HG02884 (cell line): ENCODE data around the gene PPFIA3.

Experiments
- ATAC-seq: cut with Tn5 transposase; IDR thresholded peaks from one replicate; pipeline ENCODE4 v1.9.1; 2021; ENCODE audit warnings: mild to moderate bottlenecking, moderate library complexity; ENCODE audit not compliant: unreplicated experiment

PPFIA3 gene

GRCh38 chr19:49148784-49149651, 29.7 kb downstream of the PPFIA3 start:
- no peak for ATAC-seq

- ATAC-seq: no peak
Measured at GRCh38 chr19:49149652-49150105, 30.3 kb downstream of the PPFIA3 start.

- no peak for ATAC-seq
Measured at GRCh38 chr19:49150106-49150943, 31.0 kb downstream of the PPFIA3 start.

GRCh38 chr19:49150944-49151243, 31.6 kb downstream of the PPFIA3 start:
- no peak for ATAC-seq

- no peak for ATAC-seq
Measured at GRCh38 chr19:49151267-49152118, 32.1 kb downstream of the PPFIA3 start.

- ATAC-seq: no peak
Measured at GRCh38 chr19:49152119-49152550, 32.8 kb downstream of the PPFIA3 start.

- ATAC-seq: no peak
Measured at GRCh38 chr19:49153167-49153809, 33.9 kb downstream of the PPFIA3 start.

GRCh38 chr19:49154279-49154678, 34.9 kb downstream of the PPFIA3 start:
- ATAC-seq: no peak

GRCh38 chr19:49155005-49155819, 35.9 kb downstream of the PPFIA3 start, which contains the start of gene HRC:
HRC (minus strand) TSS chr19:49155396; CDS start chr19:49155237, 159 bp downstream.
- no peak for ATAC-seq

GRCh38 chr19:49155820-49156346, 36.5 kb downstream of the PPFIA3 start:
- ATAC-seq: no peak

GRCh38 chr19:49157445-49158224, 38.3 kb downstream of the PPFIA3 start, which contains the start of gene TRPM4:
TRPM4 (plus strand) TSS chr19:49157792; CDS start chr19:49157867, 75 bp downstream.
- ATAC-seq: no peak

GRCh38 chr19:49160450-49161189, 41.3 kb downstream of the PPFIA3 start:
- ATAC-seq: no peak

GRCh38 chr19:49161987-49162386, 42.6 kb downstream of the PPFIA3 start:
- ATAC-seq: no peak

- no peak for ATAC-seq
Measured at GRCh38 chr19:49165111-49165750, 45.9 kb downstream of the PPFIA3 start.

GRCh38 chr19:49165865-49166301, 46.5 kb downstream of the PPFIA3 start:
- ATAC-seq: no peak

GRCh38 chr19:49167857-49168409, 48.6 kb downstream of the PPFIA3 start:
- no peak for ATAC-seq

GRCh38 chr19:49168421-49168820, 49.1 kb downstream of the PPFIA3 start:
- no peak for ATAC-seq
